ENCODE data around the gene SNX8. TPM values are rescaled to one million over a fixed set of nuclear protein-coding genes. Genes with fewer than 3 reads are reported as not detected.
"Not testable (repeated sequence)": the region's sequence is repeated elsewhere in the genome, so short reads cannot be mapped to it uniquely, and the experiment has no call there.

SNX8 gene
- total RNA-seq, 1 experiment from 2014 or later, result 86.6 TPM

GRCh38 chr7:2336626-2337299 lies 22.5 kb upstream of the SNX8 start:
- BruUV-seq (replicated peaks), result no TSS peak
- TF ChIP-seq CTCF (IDR thresholded peaks at IDR 0.05; ENCODE audit: insufficient read depth in 1 of 2, low read depth in 1 of 2, low read length in 1 of 2, severe bottlenecking in 1 of 2, unreplicated experiment in 1 of 2), result no peak
- DNase-seq, result no peak
- Mint-ChIP-seq H3K27me3 (ENCODE audit: insufficient read depth, unreplicated experiment) (no peaks in the 10 kb centered on the region), H3K4me1 (ENCODE audit: low read depth, unreplicated experiment) (peaks cover 8% of the 10 kb centered on the region), H3K27ac (ENCODE audit: unreplicated experiment) (no peak overlapping the region), H3K4me3 (ENCODE audit: unreplicated experiment) (no peak overlapping the region), H3K36me3 (ENCODE audit: insufficient read depth, unreplicated experiment) (peaks cover 30% of the 10 kb centered on the region), H3K9me3 (ENCODE audit: unreplicated experiment) (no peaks in the 10 kb centered on the region)
- ChIA-PET POLR2A (no interaction called here), CTCF (interaction anchor here (1.4 kb wide), 1 partner anchor 11 kb away, joined by 3 read pairs; no protein-coding TSS in a partner anchor)
- no peaks in the 10 kb centered on the region for H3K9me3 ChIP-seq
- no peaks in the 10 kb centered on the region for H3K27me3 ChIP-seq (replicated peaks; ENCODE audit: control insufficient read depth, insufficient read depth, low read length)
- peaks cover 5% of the 10 kb centered on the region; the same call in 1 of the 2 replicates for H3K4me1 ChIP-seq
- intact Hi-C loops (cut with micrococcal nuclease; ENCODE audit: unreplicated experiment), result no loop called here
- H3K36me3 ChIP-seq (ENCODE audit: control insufficient read depth, insufficient read depth, low read length), result no peaks in the 10 kb centered on the region
- no peak overlapping the region for H3K4me3 ChIP-seq (ENCODE audit: low read depth, low read length)

- POLR2A ChIA-PET; H3K27me3 Mint-ChIP-seq (ENCODE audit: insufficient read depth, unreplicated experiment); DNase-seq; H3K4me3 ChIP-seq (ENCODE audit: low read depth, low read length); H3K27me3 ChIP-seq (replicated peaks; ENCODE audit: control insufficient read depth, insufficient read depth, low read length); CTCF ChIA-PET; H3K4me1 ChIP-seq; H3K9me3 ChIP-seq; H3K9me3 Mint-ChIP-seq (ENCODE audit: unreplicated experiment); H3K4me1 Mint-ChIP-seq (ENCODE audit: low read depth, unreplicated experiment); intact Hi-C loops (cut with micrococcal nuclease; ENCODE audit: unreplicated experiment); BruUV-seq (replicated peaks); H3K4me3 Mint-ChIP-seq (ENCODE audit: unreplicated experiment); H3K36me3 ChIP-seq (ENCODE audit: control insufficient read depth, insufficient read depth, low read length); H3K27ac Mint-ChIP-seq (ENCODE audit: unreplicated experiment): not testable (repeated sequence)
- H3K36me3 Mint-ChIP-seq (ENCODE audit: insufficient read depth, unreplicated experiment), result peaks cover 27% of the 10 kb centered on the region
Measured at GRCh38 chr7:2332606-2333231, 18.5 kb upstream of the SNX8 start.

GRCh38 chr7:2331707-2332106 lies 17.5 kb upstream of the SNX8 start:
- ChIA-PET POLR2A (interaction anchor here (0.6 kb wide), 1 partner anchor 108 kb away, joined by 6 read pairs; no protein-coding TSS in a partner anchor), CTCF (interaction anchor here (0.6 kb wide), 1 partner anchor 172 kb away, joined by 5 read pairs; no protein-coding TSS in a partner anchor)
- H3K27ac Mint-ChIP-seq (ENCODE audit: unreplicated experiment), result no peak overlapping the region
- H3K27me3 Mint-ChIP-seq (ENCODE audit: insufficient read depth, unreplicated experiment), result no peaks in the 10 kb centered on the region
- Histone ChIP-seq H3K4me3 (ENCODE audit: low read depth, low read length) (no peak overlapping the region), H3K27me3 (replicated peaks; ENCODE audit: control insufficient read depth, insufficient read depth, low read length) (no peaks in the 10 kb centered on the region), H3K4me1 (peaks cover 5% of the 10 kb centered on the region; the same call in 1 of the 2 replicates), H3K9me3 (no peaks in the 10 kb centered on the region), H3K36me3 (ENCODE audit: control insufficient read depth, insufficient read depth, low read length) (no peaks in the 10 kb centered on the region)
- no peaks in the 10 kb centered on the region for H3K9me3 Mint-ChIP-seq (ENCODE audit: unreplicated experiment)
- intact Hi-C loops (cut with micrococcal nuclease; ENCODE audit: unreplicated experiment), result no loop called here
- DNase-seq, result no peak
- no peak for TF ChIP-seq CTCF (IDR thresholded peaks at IDR 0.05; ENCODE audit: insufficient read depth in 1 of 2, low read depth in 1 of 2, low read length in 1 of 2, severe bottlenecking in 1 of 2, unreplicated experiment in 1 of 2)
- no TSS peak for BruUV-seq (replicated peaks)
- H3K36me3 Mint-ChIP-seq (ENCODE audit: insufficient read depth, unreplicated experiment), result peaks cover 27% of the 10 kb centered on the region
- H3K4me3 Mint-ChIP-seq (ENCODE audit: unreplicated experiment), result no peak overlapping the region
- peaks cover 8% of the 10 kb centered on the region for H3K4me1 Mint-ChIP-seq (ENCODE audit: low read depth, unreplicated experiment)
